GM21423 (cell line): Measurements from ENCODE around the gene STOML2.

Source experiments
- ATAC-seq: cut with Tn5 transposase; IDR thresholded peaks from one replicate; pipeline ENCODE4 v1.9.1; 2021; ENCODE audit warnings: mild to moderate bottlenecking, moderate library complexity; ENCODE audit not compliant: unreplicated experiment

STOML2 gene

GRCh38 chr9:35107297-35108290, 4.7 kb upstream of the STOML2 start:
- ATAC-seq, result no peak

- ATAC-seq, result no peak
Measured at GRCh38 chr9:35106343-35106730, 3.4 kb upstream of the STOML2 start.

GRCh38 chr9:35105571-35106342, 2.8 kb upstream of the STOML2 start:
- ATAC-seq, result no peak

GRCh38 chr9:35105126-35105525, 2.2 kb upstream of the STOML2 start:
- ATAC-seq, result no peak

GRCh38 chr9:35104586-35104985, 1.7 kb upstream of the STOML2 start:
- ATAC-seq, result no peak

GRCh38 chr9:35103660-35104191, 795 bp upstream of the STOML2 start:
- no peak for ATAC-seq

- no peak for ATAC-seq
Measured at GRCh38 chr9:35102465-35102768, 514 bp downstream of the STOML2 start.

GRCh38 chr9:35097573-35097972, 5.4 kb downstream of the STOML2 start:
- ATAC-seq, result no peak

GRCh38 chr9:35096035-35096849, 6.7 kb downstream of the STOML2 start, which contains the start of gene PIGO:
PIGO (minus strand) TSS chr9:35096591; CDS start chr9:35095565, 1,026 bp downstream.
- ATAC-seq, result peak; percentile 82

GRCh38 chr9:35091536-35091935, 11.4 kb downstream of the STOML2 start:
- ATAC-seq, result no peak

GRCh38 chr9:35089434-35089833, 13.5 kb downstream of the STOML2 start:
- ATAC-seq, result no peak

GRCh38 chr9:35085078-35085477, 17.9 kb downstream of the STOML2 start:
- no peak for ATAC-seq

- peak; percentile 90 for ATAC-seq
Measured at GRCh38 chr9:35079426-35080341, 23.2 kb downstream of the STOML2 start, which contains the start of gene FANCG. FANCG (minus strand) TSS chr9:35079942; CDS start chr9:35079524, 418 bp downstream.

GRCh38 chr9:35079041-35079425, 23.9 kb downstream of the STOML2 start:
- ATAC-seq, result no peak

- no peak for ATAC-seq
Measured at GRCh38 chr9:35078066-35078465, 24.9 kb downstream of the STOML2 start.

- ATAC-seq, result no peak
Measured at GRCh38 chr9:35076848-35077247, 26.1 kb downstream of the STOML2 start.

GRCh38 chr9:35075358-35075757, 27.6 kb downstream of the STOML2 start:
- ATAC-seq, result no peak

GRCh38 chr9:35074791-35075190, 28.1 kb downstream of the STOML2 start:
- ATAC-seq, result no peak

GRCh38 chr9:35074141-35074540, 28.8 kb downstream of the STOML2 start:
- no peak for ATAC-seq

- no peak for ATAC-seq
Measured at GRCh38 chr9:35073279-35073612, 29.7 kb downstream of the STOML2 start.
